Smooth muscle cell (in vitro differentiated cells): ENCODE data around the gene THBS1. TPM values are rescaled to one million over a fixed set of nuclear protein-coding genes. Genes with fewer than 3 reads are reported as not detected.

Experiments
- DNase-seq: peaks from one replicate; lab custom pipeline; 2025; ENCODE audit not compliant: unreplicated experiment; lab: John Stamatoyannopoulos, UW
- H2AFZ ChIP-seq: fragments of 200-600 bp; sonication (generic); 2 replicates; pipeline ENCODE4 v1.6.0; 2016; ENCODE audit warnings: antibody characterized with exemption, low read depth, mild to moderate bottlenecking
- H3F3A ChIP-seq: fragments of 200-600 bp; sonication (generic); 2 replicates; pipeline ENCODE4 v1.6.0; 2017; ENCODE audit warnings: antibody characterized with exemption, low read depth
- H3K27ac ChIP-seq: fragments of 200-600 bp; sonication (generic); 2 replicates; pipeline ENCODE4 v1.5.1; 2016; ENCODE audit warnings: low read depth, mild to moderate bottlenecking
- H3K27me3 ChIP-seq: fragments of 200-600 bp; sonication (generic); 2 replicates; pipeline ENCODE4 v1.6.1; 2016; ENCODE audit warnings: low read depth, mild to moderate bottlenecking
- H3K36me3 ChIP-seq: fragments of 200-600 bp; sonication (generic); 2 replicates; pipeline ENCODE4 v1.5.1; 2016; ENCODE audit warnings: low read depth
- H3K4me1 ChIP-seq: fragments of 200-600 bp; sonication (generic); 2 replicates; pipeline ENCODE4 v1.5.1; 2016; ENCODE audit warnings: low read depth
- H3K4me2 ChIP-seq: fragments of 200-600 bp; sonication (generic); 2 replicates; pipeline ENCODE4 v1.6.0; 2016; ENCODE audit warnings: mild to moderate bottlenecking
- H3K4me3 ChIP-seq: fragments of 200-600 bp; sonication (generic); 2 replicates; pipeline ENCODE4 v1.5.1; 2016; ENCODE audit warnings: mild to moderate bottlenecking
- H3K79me2 ChIP-seq: fragments of 200-600 bp; sonication (generic); 2 replicates; pipeline ENCODE4 v1.6.0; 2016; ENCODE audit warnings: low read depth, mild to moderate bottlenecking
- H3K9ac ChIP-seq: fragments of 200-600 bp; sonication (generic); 2 replicates; pipeline ENCODE4 v1.6.0; 2016; ENCODE audit warnings: low read depth
- H3K9me3 ChIP-seq: fragments of 200-600 bp; sonication (generic); replicated peaks from 2 replicates; pipeline ENCODE4 v1.5.1; 2016; ENCODE audit warnings: low read depth
- H4K20me1 ChIP-seq: fragments of 200-600 bp; sonication (generic); 2 replicates; pipeline ENCODE4 v1.6.0; 2016; ENCODE audit warnings: low read depth
- WGBS: methylation state at CpG from one replicate; pipeline ENCODE4 v1.1.7; 2016; ENCODE audit warnings: low lambda C conversion rate; 5-methylcytosine and 5-hydroxymethylcytosine counted together
- polyA plus RNA-seq: library from polyadenylated mRNA; unstranded; fragments of >200 nt; fragmentation: Nextera tagmentation; extraction: Ambion mirVana; gene quantifications from 2 replicates; pipeline ENCODE4 v1.2.1, GENCODE V29; 2016
- total RNA-seq: library from RNA; depleted of rRNA; stranded (reverse); fragments of >200 nt; gene quantifications from 2 replicates; pipeline ENCODE4 v1.2.3, GENCODE V29; 2014
- TF ChIP-seq, protein P1 (sequence below): fragments of 200-600 bp; sonication (generic); IDR thresholded peaks from 2 replicates; pipeline ENCODE4 v1.5.1; 2017; ENCODE audit warnings: borderline replicate concordance, mild to moderate bottlenecking, antibody characterized with exemption; ENCODE audit not compliant: insufficient read depth, poor library complexity, severe bottlenecking

Gene THBS1
- total and polyA plus RNA-seq, 2 experiments from 2014 or later, result 203 to 648 TPM

- H3F3A ChIP-seq, result no peaks in the 10 kb centered on the region
- H3K4me2 ChIP-seq, result no peak overlapping the region
- H3K27me3 ChIP-seq, result no peaks in the 10 kb centered on the region
- H3K79me2 ChIP-seq, result no peaks in the 10 kb centered on the region
- H3K36me3 ChIP-seq, result no peaks in the 10 kb centered on the region
- H2AFZ ChIP-seq, result no peak overlapping the region
- no peak overlapping the region for H3K9ac ChIP-seq
- no peaks in the 10 kb centered on the region for H4K20me1 ChIP-seq
- DNase-seq, result no peak
- no peak overlapping the region for H3K27ac ChIP-seq
- TF ChIP-seq, protein P1, sequence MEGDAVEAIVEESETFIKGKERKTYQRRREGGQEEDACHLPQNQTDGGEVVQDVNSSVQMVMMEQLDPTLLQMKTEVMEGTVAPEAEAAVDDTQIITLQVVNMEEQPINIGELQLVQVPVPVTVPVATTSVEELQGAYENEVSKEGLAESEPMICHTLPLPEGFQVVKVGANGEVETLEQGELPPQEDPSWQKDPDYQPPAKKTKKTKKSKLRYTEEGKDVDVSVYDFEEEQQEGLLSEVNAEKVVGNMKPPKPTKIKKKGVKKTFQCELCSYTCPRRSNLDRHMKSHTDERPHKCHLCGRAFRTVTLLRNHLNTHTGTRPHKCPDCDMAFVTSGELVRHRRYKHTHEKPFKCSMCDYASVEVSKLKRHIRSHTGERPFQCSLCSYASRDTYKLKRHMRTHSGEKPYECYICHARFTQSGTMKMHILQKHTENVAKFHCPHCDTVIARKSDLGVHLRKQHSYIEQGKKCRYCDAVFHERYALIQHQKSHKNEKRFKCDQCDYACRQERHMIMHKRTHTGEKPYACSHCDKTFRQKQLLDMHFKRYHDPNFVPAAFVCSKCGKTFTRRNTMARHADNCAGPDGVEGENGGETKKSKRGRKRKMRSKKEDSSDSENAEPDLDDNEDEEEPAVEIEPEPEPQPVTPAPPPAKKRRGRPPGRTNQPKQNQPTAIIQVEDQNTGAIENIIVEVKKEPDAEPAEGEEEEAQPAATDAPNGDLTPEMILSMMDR, result no peak
- H3K4me3 ChIP-seq, result no peak overlapping the region
- 92% methylated on average over 3 of the region's 3 CpGs for WGBS
- no peaks in the 10 kb centered on the region for H3K4me1 ChIP-seq
- no peaks in the 10 kb centered on the region for H3K9me3 ChIP-seq
Measured at GRCh38 chr15:39618063-39618823, 37.4 kb downstream of the THBS1 start.

DNA sequence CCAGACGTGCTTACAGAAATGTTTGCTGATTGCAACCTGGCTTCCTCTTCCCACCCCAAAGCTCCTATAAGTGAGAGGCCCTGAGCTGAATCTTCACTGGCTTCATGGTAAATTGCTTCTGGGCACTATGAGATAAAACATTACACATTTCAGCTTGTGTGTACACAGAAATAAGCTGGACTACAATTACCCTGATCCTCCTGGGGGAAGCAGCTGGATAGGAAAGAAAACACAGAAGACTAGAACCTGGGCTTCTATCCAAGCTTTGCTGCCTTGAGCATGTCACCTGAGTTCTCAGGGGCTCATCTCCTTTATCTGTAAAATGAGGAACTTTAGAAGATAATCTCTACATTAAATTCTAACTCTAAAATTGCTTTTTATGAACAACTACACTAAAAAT, 40.3 kb downstream of the THBS1 start:
- Histone ChIP-seq H3F3A (no peaks in the 10 kb centered on the region), H3K36me3 (no peaks in the 10 kb centered on the region), H4K20me1 (no peaks in the 10 kb centered on the region), H3K79me2 (no peaks in the 10 kb centered on the region), H3K4me2 (no peak overlapping the region), H3K4me3 (no peak overlapping the region), H3K9ac (no peak overlapping the region), H3K9me3 (no peaks in the 10 kb centered on the region), H3K4me1 (no peaks in the 10 kb centered on the region), H3K27me3 (no peaks in the 10 kb centered on the region), H3K27ac (no peak overlapping the region), H2AFZ (no peak overlapping the region)
- TF ChIP-seq, protein P1, result no peak
- no peak for DNase-seq
- WGBS, result 92% methylated on average over 1 of the region's 1 CpG

DNA sequence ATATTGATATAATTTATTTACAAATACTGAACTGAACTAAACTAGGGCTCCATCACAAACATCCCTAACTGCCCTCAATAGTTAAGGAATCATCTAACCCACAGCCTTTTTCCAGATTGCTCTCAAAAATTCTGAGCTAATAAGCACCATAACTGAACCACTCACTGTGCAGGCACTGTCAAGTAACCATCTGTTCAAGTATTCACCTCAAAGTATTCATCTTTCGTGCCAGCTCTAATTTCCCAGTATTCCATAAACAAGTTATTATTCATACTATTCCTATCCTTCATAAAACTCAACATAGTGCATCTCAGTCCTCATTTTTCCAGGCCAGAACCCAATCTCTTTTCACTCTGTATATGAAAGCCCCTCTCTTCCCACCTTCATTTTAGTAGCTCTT, 41.1 kb downstream of the THBS1 start:
- Histone ChIP-seq H4K20me1 (no peaks in the 10 kb centered on the region), H3K4me2 (no peak overlapping the region), H3K9ac (no peak overlapping the region), H3K27ac (no peak overlapping the region), H3K79me2 (no peaks in the 10 kb centered on the region), H3K4me1 (no peaks in the 10 kb centered on the region), H3K4me3 (no peak overlapping the region), H3K36me3 (no peaks in the 10 kb centered on the region), H3K9me3 (no peaks in the 10 kb centered on the region), H2AFZ (no peak overlapping the region), H3K27me3 (no peaks in the 10 kb centered on the region), H3F3A (no peaks in the 10 kb centered on the region)
- WGBS, result 93% methylated on average over 1 of the region's 1 CpG
- TF ChIP-seq, protein P1, result no peak
- no peak for DNase-seq
